ENCODE data around the gene NAPEPLD. TPM values are rescaled to one million over a fixed set of nuclear protein-coding genes. Genes with fewer than 3 reads are reported as not detected.
"Not testable (repeated sequence)": the region's sequence is repeated elsewhere in the genome, so short reads cannot be mapped to it uniquely, and the experiment has no call there.

NAPEPLD gene
- total and polyA plus RNA-seq, 9 donors, result 7.5 to 27.9 (median 20.6) TPM

DNA sequence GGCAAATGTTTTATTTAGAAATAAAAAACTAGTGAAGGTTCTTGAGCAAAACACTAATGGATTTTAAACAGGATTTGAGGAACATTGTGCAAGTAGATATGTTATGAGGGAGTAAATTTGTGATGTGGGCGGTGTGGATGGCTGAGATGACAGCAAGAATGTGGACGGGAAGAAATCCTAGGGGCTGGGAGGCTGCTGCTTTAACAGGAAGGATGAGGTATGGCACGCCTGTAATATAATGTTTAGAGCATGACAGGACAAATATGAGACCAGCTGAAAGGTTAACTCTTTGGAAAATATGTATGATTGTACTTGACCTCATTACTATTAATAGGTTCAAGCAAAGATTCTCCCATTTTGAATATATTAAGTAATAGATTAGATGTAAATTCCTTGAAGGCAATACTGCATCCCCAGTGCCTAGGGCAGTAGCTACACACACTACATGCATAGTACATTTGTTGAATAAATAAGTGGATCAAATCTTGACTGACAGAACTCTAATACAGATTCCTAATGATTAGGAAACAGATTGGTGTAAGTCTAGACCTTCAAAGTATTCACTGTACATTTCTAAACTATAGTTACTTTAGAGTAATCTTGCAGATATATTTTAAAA lies 13.2 kb upstream of the NAPEPLD start:
- H3K27me3 ChIP-seq; DNase-seq; H3K27ac ChIP-seq; H3K36me3 ChIP-seq; intact Hi-C loops (cut with DNase I); H3K9me3 ChIP-seq; H3K4me1 ChIP-seq (ENCODE audit: insufficient read depth); H3K4me3 ChIP-seq: not testable (repeated sequence)
- 68 to 88% (median 70%) methylated on average over 3 of the region's 3 CpGs for WGBS, 3 donors

DNA sequence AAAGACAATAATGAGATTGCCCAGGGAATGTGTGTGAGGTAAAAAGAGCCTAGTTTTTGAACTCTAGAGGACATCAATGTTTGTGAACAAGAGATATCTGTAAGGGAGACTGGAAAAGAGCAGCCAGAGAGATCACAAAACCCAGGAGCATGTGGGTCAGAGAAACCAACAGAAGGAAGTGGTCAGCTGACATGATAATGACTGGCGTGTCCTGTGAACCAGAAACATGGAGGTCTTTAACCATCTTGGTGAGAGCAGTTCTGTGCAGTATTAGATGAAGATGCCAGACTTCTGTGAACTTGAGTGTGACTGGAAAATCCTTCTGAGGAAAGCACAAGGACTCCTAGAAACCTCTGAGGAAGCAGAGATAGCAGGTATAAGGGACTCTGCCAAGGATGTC lies 10.2 kb upstream of the NAPEPLD start:
- 75 to 88% (median 87%) methylated on average over 1 of the region's 1 CpG for WGBS, 3 donors

DNA sequence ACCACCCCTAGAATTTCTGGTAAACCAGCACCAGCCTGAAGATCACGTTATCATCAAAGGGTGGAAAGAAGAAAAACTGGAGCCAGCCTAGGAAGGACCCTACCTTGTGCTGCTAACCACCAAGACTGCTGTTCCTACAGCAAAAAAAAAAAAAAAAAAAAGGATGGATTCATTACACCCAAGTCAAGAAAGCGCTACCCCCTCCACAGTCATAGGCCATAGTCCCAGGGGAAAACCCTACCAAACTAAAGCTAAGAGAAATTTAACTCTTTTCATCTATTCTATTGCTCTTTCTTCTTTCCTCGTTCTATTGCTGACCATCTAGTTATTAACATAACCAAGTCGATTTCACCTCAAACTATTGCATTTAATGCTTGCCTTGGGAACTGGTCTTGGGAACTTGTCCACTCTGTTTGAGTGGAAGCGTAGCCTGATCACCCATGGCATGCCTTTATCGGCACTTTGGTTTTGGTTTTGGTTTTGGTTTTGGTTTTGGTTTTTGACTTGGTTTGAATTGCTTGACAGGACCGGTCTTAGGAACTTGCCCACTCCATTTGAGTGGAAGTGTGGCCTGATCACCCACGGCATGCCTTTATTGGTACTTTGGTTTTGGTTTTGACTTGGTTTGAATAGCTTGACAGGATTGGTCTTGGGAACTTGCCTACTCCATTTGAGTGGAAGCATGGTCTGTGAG lies 6.6 kb upstream of the NAPEPLD start:
- 96 to 97% (median 97%) methylated on average over 8 of the region's 8 CpGs for WGBS, 3 donors
- H3K27ac ChIP-seq; intact Hi-C loops (cut with DNase I); H3K27me3 ChIP-seq; DNase-seq; H3K9me3 ChIP-seq; H3K36me3 ChIP-seq; H3K4me3 ChIP-seq; H3K4me1 ChIP-seq (ENCODE audit: insufficient read depth): not testable (repeated sequence)

More for the DNA sequence above, 10.2 kb upstream of the NAPEPLD start:
- H3K27ac ChIP-seq; H3K27me3 ChIP-seq; H3K4me3 ChIP-seq; DNase-seq; H3K4me1 ChIP-seq (ENCODE audit: insufficient read depth); H3K9me3 ChIP-seq; H3K36me3 ChIP-seq; intact Hi-C loops (cut with DNase I): not testable (repeated sequence)

DNA sequence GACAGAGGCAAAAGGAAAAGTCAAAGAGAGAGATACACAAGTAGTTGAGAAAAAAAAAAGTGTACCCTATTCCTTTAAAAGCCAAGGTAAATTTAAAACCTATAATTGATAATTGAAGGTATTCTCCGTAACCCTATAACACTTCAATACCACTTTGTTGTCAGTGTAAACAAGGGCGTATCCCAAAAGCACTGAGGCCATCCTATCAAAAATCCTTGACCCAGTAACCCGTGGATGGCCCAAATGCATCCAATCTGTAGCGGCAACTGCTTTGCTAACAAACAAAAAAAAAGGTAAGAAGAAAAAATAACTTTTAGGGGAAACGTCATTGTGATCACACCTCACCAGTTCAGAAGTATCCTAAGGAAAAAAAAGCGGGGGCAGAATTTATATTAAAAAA lies 5.1 kb upstream of the NAPEPLD start:
- DNase-seq, result no peak
- H3K9me3 ChIP-seq, result no peaks in the 10 kb centered on the region
- 70 to 71% (median 70%) methylated on average over 6 of the region's 6 CpGs for WGBS, 3 donors
- intact Hi-C loops (cut with DNase I), result no loop called here
- no peak overlapping the region for H3K27ac ChIP-seq
- H3K27me3 ChIP-seq, result no peaks in the 10 kb centered on the region
- H3K4me3 ChIP-seq, result no peak overlapping the region
- H3K4me1 ChIP-seq (ENCODE audit: insufficient read depth), result no peaks in the 10 kb centered on the region
- TF ChIP-seq EP300 (IDR thresholded peaks at IDR 0.05), result no peak
- TF ChIP-seq, protein P1, sequence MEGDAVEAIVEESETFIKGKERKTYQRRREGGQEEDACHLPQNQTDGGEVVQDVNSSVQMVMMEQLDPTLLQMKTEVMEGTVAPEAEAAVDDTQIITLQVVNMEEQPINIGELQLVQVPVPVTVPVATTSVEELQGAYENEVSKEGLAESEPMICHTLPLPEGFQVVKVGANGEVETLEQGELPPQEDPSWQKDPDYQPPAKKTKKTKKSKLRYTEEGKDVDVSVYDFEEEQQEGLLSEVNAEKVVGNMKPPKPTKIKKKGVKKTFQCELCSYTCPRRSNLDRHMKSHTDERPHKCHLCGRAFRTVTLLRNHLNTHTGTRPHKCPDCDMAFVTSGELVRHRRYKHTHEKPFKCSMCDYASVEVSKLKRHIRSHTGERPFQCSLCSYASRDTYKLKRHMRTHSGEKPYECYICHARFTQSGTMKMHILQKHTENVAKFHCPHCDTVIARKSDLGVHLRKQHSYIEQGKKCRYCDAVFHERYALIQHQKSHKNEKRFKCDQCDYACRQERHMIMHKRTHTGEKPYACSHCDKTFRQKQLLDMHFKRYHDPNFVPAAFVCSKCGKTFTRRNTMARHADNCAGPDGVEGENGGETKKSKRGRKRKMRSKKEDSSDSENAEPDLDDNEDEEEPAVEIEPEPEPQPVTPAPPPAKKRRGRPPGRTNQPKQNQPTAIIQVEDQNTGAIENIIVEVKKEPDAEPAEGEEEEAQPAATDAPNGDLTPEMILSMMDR (IDR thresholded peaks at IDR 0.05), result no peak
- TF ChIP-seq POLR2A (IDR thresholded peaks at IDR 0.05), result no peak
- H3K36me3 ChIP-seq, result no peaks in the 10 kb centered on the region

DNA sequence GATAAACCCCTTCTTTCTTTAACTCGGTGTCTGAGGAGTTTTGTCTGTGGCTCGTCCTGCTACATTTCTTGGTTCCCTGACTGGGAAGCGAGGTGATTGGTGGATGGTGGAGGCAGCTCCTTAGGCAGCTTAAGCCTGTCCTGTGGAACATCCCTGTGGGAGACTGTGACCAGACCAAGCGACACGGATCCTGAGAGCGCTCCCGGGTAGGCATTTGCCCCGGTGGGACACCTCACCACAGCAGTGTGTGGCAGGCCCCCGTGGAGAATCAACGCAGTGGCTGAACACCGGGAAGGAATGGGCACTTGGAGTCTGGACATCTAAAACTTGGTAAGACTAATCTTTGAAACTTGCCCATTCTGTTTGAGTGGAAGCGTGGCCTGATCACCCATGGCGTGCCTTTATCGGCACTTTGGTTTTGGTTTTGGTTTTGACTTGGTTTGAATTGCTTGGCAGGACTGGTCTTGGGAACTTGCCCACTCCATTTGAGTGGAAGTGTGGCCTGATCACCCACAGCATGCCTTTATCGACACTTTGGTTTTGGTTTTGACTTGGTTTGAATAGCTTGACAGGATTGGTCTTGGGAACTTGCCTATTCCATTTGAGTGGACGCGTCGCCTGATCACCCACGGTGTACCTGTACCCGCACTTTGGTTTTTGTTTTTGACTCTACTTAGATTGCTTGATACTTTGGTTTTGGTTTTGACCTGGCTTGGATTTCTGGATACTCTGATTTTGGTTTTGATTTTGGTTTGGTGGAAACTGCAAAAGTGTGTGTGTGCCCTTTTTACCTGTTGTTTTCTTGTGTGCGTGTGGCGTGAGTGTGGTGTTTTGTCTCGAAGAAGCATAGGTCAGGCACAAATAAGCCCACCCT lies 4.1 kb upstream of the NAPEPLD start:
- H3K4me3 ChIP-seq; H3K9me3 ChIP-seq; intact Hi-C loops (cut with DNase I); H3K4me1 ChIP-seq (ENCODE audit: insufficient read depth); DNase-seq; H3K27ac ChIP-seq; H3K27me3 ChIP-seq; H3K36me3 ChIP-seq: not testable (repeated sequence)
- 97 to 98% (median 97%) methylated on average over 23 of the region's 23 CpGs for WGBS, 3 donors

DNA sequence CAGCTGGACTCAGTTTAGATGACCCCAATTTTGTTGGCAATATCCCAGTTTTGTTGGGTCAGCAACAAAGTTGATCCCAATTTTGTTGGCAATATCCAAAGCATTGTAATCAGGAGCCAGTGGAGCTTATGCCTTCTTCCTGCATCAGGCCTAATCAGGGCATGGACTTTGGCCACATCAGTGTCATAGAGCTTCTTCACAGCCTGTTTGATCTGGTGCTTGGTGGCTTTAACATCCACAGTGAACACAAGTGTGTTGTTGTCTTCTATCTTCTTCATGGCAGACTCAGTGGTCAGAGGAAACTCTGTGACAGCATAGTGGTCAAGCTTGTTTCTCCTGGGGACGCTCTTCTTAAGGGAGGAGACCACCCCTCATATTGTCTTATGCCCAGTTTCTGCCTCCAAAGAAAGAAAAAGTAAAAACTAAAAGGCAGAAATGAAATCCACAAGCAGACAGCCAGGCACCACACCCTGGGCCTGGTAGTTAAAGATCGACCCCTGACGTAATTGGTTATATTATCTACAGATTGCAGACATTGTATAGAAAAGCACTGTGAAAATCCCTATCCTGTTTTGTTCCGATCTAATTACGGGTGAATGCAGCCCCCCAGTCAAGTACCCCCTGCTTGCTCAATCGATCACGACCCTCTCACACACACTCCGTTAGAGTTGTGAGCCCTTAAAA lies 3.2 kb upstream of the NAPEPLD start:
- H3K9me3 ChIP-seq; H3K4me1 ChIP-seq (ENCODE audit: insufficient read depth); H3K36me3 ChIP-seq; H3K27me3 ChIP-seq; DNase-seq; H3K27ac ChIP-seq; intact Hi-C loops (cut with DNase I); H3K4me3 ChIP-seq: not testable (repeated sequence)
- 94 to 96% (median 95%) methylated on average over 8 of the region's 8 CpGs for WGBS, 3 donors
